Vagina (tissue), 2 donors: ENCODE results near the gene LYPLAL1.

Experiments used
- CTCF ChIP-seq, 3 experiments: fragments of 450-650 bp in 2 of 3; fragments of 200-600 bp in 1 of 3; sonication (generic) in 1 of 3; IDR thresholded peaks; one replicate each; pipeline ENCODE4 v1.5.1; 2017 to 2019; ENCODE audit warnings: antibody characterized with exemption in 3 of 3, mild to moderate bottlenecking in 2 of 3, moderate library complexity in 2 of 3
- POLR2A ChIP-seq, 2 donors: fragments of 450-650 bp; IDR thresholded peaks; one replicate each; pipeline ENCODE4 v1.6.1; 2017; ENCODE audit warnings: antibody characterized with exemption in 2 of 2, mild to moderate bottlenecking in 2 of 2, moderate library complexity in 2 of 2
- POLR2AphosphoS5 ChIP-seq, 2 donors: sonication (generic); formaldehyde crosslinking; IDR thresholded peaks; one replicate each; pipeline ENCODE4 v1.9.0; 2017; ENCODE audit warnings: antibody characterized with exemption in 2 of 2, mild to moderate bottlenecking in 2 of 2, low read depth in 1 of 2; ENCODE audit not compliant: insufficient read depth in 1 of 2

DNA sequence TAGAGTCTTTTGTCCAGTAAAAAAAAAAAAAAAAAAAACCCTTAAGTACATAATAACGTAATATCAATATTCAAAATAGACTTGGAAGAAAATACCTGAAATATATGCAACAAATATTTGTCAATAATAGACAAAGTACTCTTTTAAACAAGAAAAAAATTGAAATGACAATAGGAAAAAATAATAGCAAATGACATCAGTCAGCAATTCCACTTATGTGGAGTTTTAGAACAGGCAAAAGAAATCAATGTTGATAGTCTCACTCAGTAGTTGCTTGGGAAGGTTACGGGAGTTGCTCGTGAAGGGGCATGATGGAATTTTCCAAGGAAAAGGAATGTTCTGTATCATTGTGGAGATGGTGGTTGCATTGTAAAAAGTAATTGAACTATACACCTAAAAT, 16.9 kb downstream of the LYPLAL1 start:
- TF ChIP-seq CTCF (IDR thresholded peaks at IDR 0.05) (no peak), POLR2A (IDR thresholded peaks at IDR 0.05) (no peak), POLR2AphosphoS5 (IDR thresholded peaks at IDR 0.05; ENCODE audit: insufficient read depth in 1 of 2, low read depth in 1 of 2) (no peak)
